Caco-2 (cell line): Measurements from ENCODE around the gene NME3. TPM values are rescaled to one million over a fixed set of nuclear protein-coding genes. Genes with fewer than 3 reads are reported as not detected.

Experiments
- BruUV-seq: library from RNA; stranded (reverse); fragments of 400-500 nt; replicated peaks from 2 replicates; lab custom pipeline; 2021; lab: Mats Ljungman, UMichigan
- CTCF ChIA-PET: fragments of 300-600 bp; sonication (Branson Sonifier 250); formaldehyde crosslinking; loops from one replicate; lab custom pipeline; 2022; ENCODE audit warnings: antibody characterized with exemption; lab: Charles Lee
- POLR2A ChIA-PET: fragments of 300-600 bp; sonication (Branson Sonifier 250); formaldehyde crosslinking; loops from one replicate; lab custom pipeline; 2022; ENCODE audit warnings: antibody characterized with exemption; lab: Charles Lee
- DNase-seq, 2 experiments: peaks; one replicate each; pipeline versions ENCODE4 v3.0.0 to v3.0.0-alpha.2; 2020 to 2022
- H3K27me3 ChIP-seq: replicated peaks from 2 replicates; pipeline ENCODE4 v1.6.0; 2011; ENCODE audit warnings: low read length; ENCODE audit not compliant: control insufficient read depth, insufficient read depth
- H3K36me3 ChIP-seq: 2 replicates; pipeline ENCODE4 v1.5.1; 2011; ENCODE audit warnings: low read length; ENCODE audit not compliant: control insufficient read depth, insufficient read depth
- H3K4me1 ChIP-seq: fragments of 250-450 bp; sonication (Bioruptor Pico); 2 replicates; pipeline ENCODE4 v1.5.1; 2020; ENCODE audit warnings: mild to moderate bottlenecking
- H3K4me3 ChIP-seq: 2 replicates; pipeline ENCODE4 v1.5.1; 2011; ENCODE audit warnings: low read depth, mild to moderate bottlenecking, control low read depth, low read length
- H3K9me3 ChIP-seq: fragments of 250-450 bp; sonication (Bioruptor Pico); 2 replicates; pipeline ENCODE4 v1.5.1; 2020; ENCODE audit warnings: mild to moderate bottlenecking, moderate library complexity
- H3K27ac Mint-ChIP-seq: one replicate; pipeline ENCODE4 v1.8.0; 2022; ENCODE audit warnings: mixed read lengths; ENCODE audit not compliant: unreplicated experiment
- H3K27me3 Mint-ChIP-seq: one replicate; pipeline ENCODE4 v1.8.0; 2022; ENCODE audit warnings: mixed read lengths; ENCODE audit not compliant: insufficient read depth, unreplicated experiment
- H3K36me3 Mint-ChIP-seq: one replicate; pipeline ENCODE4 v1.8.0; 2022; ENCODE audit warnings: mild to moderate bottlenecking, mixed read lengths; ENCODE audit not compliant: insufficient read depth, unreplicated experiment
- H3K4me1 Mint-ChIP-seq: one replicate; pipeline ENCODE4 v1.8.0; 2022; ENCODE audit warnings: low read depth, mixed read lengths; ENCODE audit not compliant: unreplicated experiment
- H3K4me3 Mint-ChIP-seq: one replicate; pipeline ENCODE4 v1.8.0; 2022; ENCODE audit warnings: mild to moderate bottlenecking, moderate library complexity, mixed read lengths; ENCODE audit not compliant: unreplicated experiment
- H3K9me3 Mint-ChIP-seq: one replicate; pipeline ENCODE4 v1.8.0; 2022; ENCODE audit warnings: mixed read lengths; ENCODE audit not compliant: unreplicated experiment
- intact Hi-C: fragments of 100-400 bp; cut with micrococcal nuclease; formaldehyde crosslinking; loops from one replicate; pipeline ENCODE4 v1.10.0; 2022; ENCODE audit not compliant: unreplicated experiment
- total RNA-seq: library from RNA; stranded (reverse); gene quantifications from 2 replicates; pipeline ENCODE4 v1.2.3, GENCODE V29; 2022
- TF ChIP-seq, protein P1 (sequence below), 2 experiments: fragments of 200-600 bp in 1 of 2; IDR thresholded peaks; 1 replicate in 1 of 2; 2 replicates in 1 of 2; pipeline versions ENCODE4 v1.5.1 to v1.8.0; 2011 to 2022; ENCODE audit warnings: antibody characterized with exemption in 1 of 2, control low read depth in 1 of 2, inconsistent platforms in 1 of 2, low read depth in 1 of 2, low read length in 1 of 2, mild to moderate bottlenecking in 1 of 2, moderate library complexity in 1 of 2; ENCODE audit not compliant: insufficient read depth in 1 of 2, severe bottlenecking in 1 of 2, unreplicated experiment in 1 of 2

The NME3 gene
- total RNA-seq, 1 experiment from 2014 or later, result 7.0 TPM

DNA sequence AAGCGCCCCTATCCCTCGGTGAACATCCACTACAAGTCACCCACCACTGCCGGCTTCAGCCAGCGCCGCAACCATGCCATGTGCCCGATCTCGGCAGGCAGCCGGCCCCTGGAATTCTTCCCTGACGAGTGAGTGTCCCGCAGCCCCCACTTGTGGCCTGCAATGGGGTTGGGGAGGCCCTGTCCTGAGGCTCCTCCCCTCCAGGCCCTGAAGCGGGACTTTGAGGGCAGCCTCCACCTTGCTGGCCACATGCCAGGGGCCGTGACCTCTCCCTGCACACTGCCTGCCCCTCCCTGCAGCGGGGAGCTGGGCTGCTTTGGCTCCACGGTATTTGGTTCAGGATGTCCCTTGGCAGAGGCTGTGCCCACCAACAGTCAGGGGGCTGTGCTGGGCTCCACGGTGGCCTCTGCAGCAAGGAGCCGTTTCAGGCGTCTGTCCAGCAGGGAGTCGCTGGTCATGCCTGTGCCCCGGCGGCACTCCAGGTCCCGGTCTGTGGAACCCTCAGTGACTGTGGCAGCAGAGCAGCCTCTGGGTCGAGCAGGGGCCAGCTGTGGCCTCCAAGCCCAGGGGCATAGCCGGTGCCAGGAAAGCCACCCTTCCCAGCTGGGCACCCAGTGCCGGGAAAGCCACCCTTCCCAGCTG lies 8.3 kb downstream of the NME3 start:
- Mint-ChIP-seq H3K4me1 (no peaks in the 10 kb centered on the region), H3K4me3 (no peak overlapping the region), H3K36me3 (peaks cover 35% of the 10 kb centered on the region), H3K9me3 (no peaks in the 10 kb centered on the region), H3K27me3 (no peaks in the 10 kb centered on the region), H3K27ac (no peak overlapping the region)
- POLR2A ChIA-PET, result no interaction called here
- H3K4me1 ChIP-seq, result peaks cover 5% of the 10 kb centered on the region
- CTCF ChIA-PET, result interaction anchor here (1.5 kb wide), 1 partner anchor 57 kb away, joined by 3 read pairs; the partner anchor contains the start of gene MAPK8IP3
- no peak overlapping the region for H3K4me3 ChIP-seq
- TF ChIP-seq, protein P1, sequence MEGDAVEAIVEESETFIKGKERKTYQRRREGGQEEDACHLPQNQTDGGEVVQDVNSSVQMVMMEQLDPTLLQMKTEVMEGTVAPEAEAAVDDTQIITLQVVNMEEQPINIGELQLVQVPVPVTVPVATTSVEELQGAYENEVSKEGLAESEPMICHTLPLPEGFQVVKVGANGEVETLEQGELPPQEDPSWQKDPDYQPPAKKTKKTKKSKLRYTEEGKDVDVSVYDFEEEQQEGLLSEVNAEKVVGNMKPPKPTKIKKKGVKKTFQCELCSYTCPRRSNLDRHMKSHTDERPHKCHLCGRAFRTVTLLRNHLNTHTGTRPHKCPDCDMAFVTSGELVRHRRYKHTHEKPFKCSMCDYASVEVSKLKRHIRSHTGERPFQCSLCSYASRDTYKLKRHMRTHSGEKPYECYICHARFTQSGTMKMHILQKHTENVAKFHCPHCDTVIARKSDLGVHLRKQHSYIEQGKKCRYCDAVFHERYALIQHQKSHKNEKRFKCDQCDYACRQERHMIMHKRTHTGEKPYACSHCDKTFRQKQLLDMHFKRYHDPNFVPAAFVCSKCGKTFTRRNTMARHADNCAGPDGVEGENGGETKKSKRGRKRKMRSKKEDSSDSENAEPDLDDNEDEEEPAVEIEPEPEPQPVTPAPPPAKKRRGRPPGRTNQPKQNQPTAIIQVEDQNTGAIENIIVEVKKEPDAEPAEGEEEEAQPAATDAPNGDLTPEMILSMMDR (IDR thresholded peaks at IDR 0.05; ENCODE audit: insufficient read depth in 1 of 2, low read depth in 1 of 2, low read length in 1 of 2, severe bottlenecking in 1 of 2, unreplicated experiment in 1 of 2), result no peak
- no peak for DNase-seq
- no peaks in the 10 kb centered on the region for H3K9me3 ChIP-seq
- BruUV-seq, result no TSS peak
- intact Hi-C loops, result no loop called here
- no peaks in the 10 kb centered on the region for H3K36me3 ChIP-seq
- no peaks in the 10 kb centered on the region for H3K27me3 ChIP-seq

DNA sequence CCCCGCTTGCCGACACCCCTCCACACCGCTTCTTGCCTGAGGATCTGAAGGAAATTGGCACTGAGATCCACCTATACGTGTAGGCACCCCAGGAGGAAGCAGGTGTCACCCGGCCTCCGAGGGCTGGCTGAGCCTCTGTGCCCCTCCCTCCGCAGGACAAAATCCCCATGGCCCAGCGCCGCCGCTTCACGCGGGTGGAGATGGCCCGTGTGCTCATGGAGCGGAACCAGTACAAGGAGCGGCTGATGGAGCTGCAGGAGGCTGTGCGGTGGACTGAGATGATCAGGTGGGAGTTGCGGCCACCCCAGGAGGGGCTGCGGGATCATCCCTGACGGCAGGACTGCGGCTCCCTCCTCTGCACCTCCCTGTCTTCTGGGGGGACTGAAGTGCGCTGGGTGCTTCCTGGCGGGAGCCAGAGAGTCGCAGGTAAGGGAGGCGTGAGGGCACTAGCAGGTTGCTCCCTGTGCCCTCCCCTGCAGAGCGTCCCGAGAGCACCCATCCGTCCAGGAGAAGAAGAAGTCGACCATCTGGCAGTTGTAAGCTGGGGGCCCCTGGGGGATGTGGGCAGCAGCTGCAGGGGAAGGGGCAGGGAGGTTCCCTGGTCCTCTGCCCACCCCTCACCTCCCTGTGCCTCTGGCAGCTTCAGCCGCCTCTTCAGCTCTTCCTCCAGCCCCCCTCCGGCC lies 9.0 kb downstream of the NME3 start:
- Histone ChIP-seq H3K4me1 (peaks cover 12% of the 10 kb centered on the region), H3K27me3 (no peaks in the 10 kb centered on the region), H3K9me3 (no peaks in the 10 kb centered on the region), H3K36me3 (no peaks in the 10 kb centered on the region), H3K4me3 (no peak overlapping the region)
- POLR2A ChIA-PET, result no interaction called here
- TF ChIP-seq, protein P1 (IDR thresholded peaks at IDR 0.05; ENCODE audit: insufficient read depth in 1 of 2, low read depth in 1 of 2, low read length in 1 of 2, severe bottlenecking in 1 of 2, unreplicated experiment in 1 of 2), result no peak
- no peaks in the 10 kb centered on the region for H3K27me3 Mint-ChIP-seq
- BruUV-seq, result no TSS peak
- intact Hi-C loops, result no loop called here
- no peaks in the 10 kb centered on the region for H3K9me3 Mint-ChIP-seq
- peaks cover 28% of the 10 kb centered on the region for H3K36me3 Mint-ChIP-seq
- H3K4me3 Mint-ChIP-seq, result no peak overlapping the region
- no peak for DNase-seq
- peaks cover 6% of the 10 kb centered on the region for H3K4me1 Mint-ChIP-seq
- H3K27ac Mint-ChIP-seq, result no peak overlapping the region
- CTCF ChIA-PET, result interaction anchor here (1.5 kb wide), 1 partner anchor 56 kb away, joined by 3 read pairs; the partner anchor contains the start of gene MAPK8IP3

DNA sequence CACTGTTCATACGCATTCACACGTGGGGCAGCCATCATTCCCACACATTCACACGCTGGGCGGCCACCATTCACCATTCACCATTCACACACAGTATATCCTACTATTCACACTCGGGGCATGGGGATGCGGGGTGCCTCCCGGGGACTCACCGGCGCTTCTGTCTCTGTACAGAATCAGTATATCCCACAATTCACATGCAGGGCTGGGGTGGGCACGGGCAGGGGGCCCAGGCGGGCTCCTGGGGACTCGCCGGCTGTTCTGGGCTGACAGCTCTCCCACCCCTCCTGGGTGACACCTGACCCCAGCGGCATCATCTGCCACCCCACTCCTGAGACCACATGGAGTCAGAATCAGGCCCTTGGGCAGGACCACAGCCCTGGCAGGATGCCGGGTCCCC lies 9.6 kb downstream of the NME3 start:
- POLR2A ChIA-PET, result no interaction called here
- Mint-ChIP-seq H3K27me3 (no peaks in the 10 kb centered on the region), H3K4me3 (no peak overlapping the region), H3K36me3 (peaks cover 26% of the 10 kb centered on the region), H3K27ac (no peak overlapping the region), H3K4me1 (peaks cover 7% of the 10 kb centered on the region), H3K9me3 (no peaks in the 10 kb centered on the region)
- Histone ChIP-seq H3K4me1 (peaks cover 16% of the 10 kb centered on the region), H3K4me3 (no peak overlapping the region), H3K36me3 (no peaks in the 10 kb centered on the region), H3K9me3 (no peaks in the 10 kb centered on the region), H3K27me3 (no peaks in the 10 kb centered on the region)
- DNase-seq, result no peak
- intact Hi-C loops, result no loop called here
- CTCF ChIA-PET, result no interaction called here
- no TSS peak for BruUV-seq
- TF ChIP-seq, protein P1 (IDR thresholded peaks at IDR 0.05; ENCODE audit: insufficient read depth in 1 of 2, low read depth in 1 of 2, low read length in 1 of 2, severe bottlenecking in 1 of 2, unreplicated experiment in 1 of 2), result no peak
